ENCODE measurements around the gene AZU1.

AZU1 gene

GRCh38 chr19:827710-828321, at the start of gene AZU1:
AZU1 (plus strand) TSS chr19:827837; CDS start chr19:827847, 10 bp downstream.
- TF ChIP-seq CTCF (conservative IDR thresholded peaks at IDR 0.05; ENCODE audit: low read length) = no peak
- DNase-seq (ENCODE audit: low read depth) = no peak
- no peak within 1 kb of the TSS for H3K4me3 ChIP-seq (ENCODE audit: low read length)

DNA sequence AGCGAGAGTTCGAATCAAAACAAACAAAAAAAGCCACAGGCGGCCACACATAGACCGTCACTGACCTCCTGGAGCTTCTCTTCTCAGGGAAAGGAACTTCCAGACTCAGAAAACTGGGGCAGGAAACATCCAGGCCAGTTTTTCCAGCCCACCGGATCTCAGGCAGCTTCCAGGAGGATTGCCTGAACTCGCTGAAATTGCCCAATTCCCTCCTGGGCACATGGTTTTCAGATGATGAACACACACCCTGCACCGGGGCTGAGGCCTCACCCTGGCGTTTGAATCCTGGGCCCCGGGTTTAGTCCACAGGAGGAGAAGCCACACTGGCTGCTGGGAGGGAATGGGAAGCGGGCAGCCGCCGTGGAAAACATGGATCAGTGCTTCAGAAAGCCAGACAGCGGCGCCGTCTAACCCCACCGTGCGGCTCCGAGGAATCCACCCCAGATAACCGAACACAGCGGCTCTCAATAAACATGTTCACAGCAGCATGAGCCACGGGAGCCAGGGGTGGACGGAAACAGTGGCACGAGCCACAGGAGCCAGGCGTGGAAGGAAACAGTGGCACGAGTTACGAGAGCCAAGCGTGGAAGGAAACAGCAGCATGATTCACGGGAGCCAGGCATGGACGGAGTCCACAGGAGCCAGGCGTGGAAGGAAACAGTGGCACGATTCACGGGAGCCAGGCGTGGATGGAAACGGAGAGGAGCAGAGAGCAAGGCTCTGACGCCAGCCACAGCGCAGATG, 48.6 kb upstream of the AZU1 start:
- H3K4me3 ChIP-seq (ENCODE audit: low read length) = no peak overlapping the region
- no peak for TF ChIP-seq CTCF (conservative IDR thresholded peaks at IDR 0.05; ENCODE audit: low read length)
- DNase-seq (ENCODE audit: low read depth) = peak; percentile 96

GRCh38 chr19:780935-781334, 46.7 kb upstream of the AZU1 start:
- H3K4me3 ChIP-seq (ENCODE audit: low read length) = no peak overlapping the region
- no peak for TF ChIP-seq CTCF (conservative IDR thresholded peaks at IDR 0.05; ENCODE audit: low read length)
- DNase-seq (ENCODE audit: low read depth) = no peak

- no peak for DNase-seq (ENCODE audit: low read depth)
- no peak for TF ChIP-seq CTCF (conservative IDR thresholded peaks at IDR 0.05; ENCODE audit: low read length)
- no peak overlapping the region for H3K4me3 ChIP-seq (ENCODE audit: low read length)
Observed at GRCh38 chr19:781800-782184, 45.8 kb upstream of the AZU1 start.

GRCh38 chr19:782185-782877, 45.3 kb upstream of the AZU1 start:
- peak; percentile 79 for DNase-seq (ENCODE audit: low read depth)
- no peak for TF ChIP-seq CTCF (conservative IDR thresholded peaks at IDR 0.05; ENCODE audit: low read length)
- peak overlapping the region; percentile 39 for H3K4me3 ChIP-seq (ENCODE audit: low read length)

GRCh38 chr19:782878-783668, 44.6 kb upstream of the AZU1 start:
- H3K4me3 ChIP-seq (ENCODE audit: low read length) = peak overlapping the region; percentile 39
- no peak for DNase-seq (ENCODE audit: low read depth)
- TF ChIP-seq CTCF (conservative IDR thresholded peaks at IDR 0.05; ENCODE audit: low read length) = no peak
